Chondrocyte (in vitro differentiated cells): ENCODE results near the gene ESYT3. TPM values are rescaled to one million over a fixed set of nuclear protein-coding genes. Genes with fewer than 3 reads are reported as not detected.

Experiments used
- DNase-seq: peaks from one replicate; pipeline ENCODE4 v3.0.0; 2021; ENCODE audit warnings: mixed read lengths, low spot score
- H3K27ac Mint-ChIP-seq: one replicate; pipeline ENCODE4 v1.8.0; 2021; ENCODE audit warnings: mild to moderate bottlenecking, moderate library complexity, mixed read lengths; ENCODE audit not compliant: unreplicated experiment
- H3K27me3 Mint-ChIP-seq: 2 replicates; pipeline ENCODE4 v1.8.0; 2021; ENCODE audit warnings: low read depth, mixed read lengths
- H3K36me3 Mint-ChIP-seq: 2 replicates; pipeline ENCODE4 v1.8.0; 2021; ENCODE audit warnings: low read depth, mixed read lengths
- H3K4me1 Mint-ChIP-seq: 2 replicates; pipeline ENCODE4 v1.8.0; 2021; ENCODE audit warnings: low read depth, mild to moderate bottlenecking, mixed read lengths
- H3K4me3 Mint-ChIP-seq: one replicate; pipeline ENCODE4 v1.8.0; 2021; ENCODE audit warnings: mild to moderate bottlenecking, moderate library complexity, mixed read lengths; ENCODE audit not compliant: unreplicated experiment
- H3K9me3 Mint-ChIP-seq: 2 replicates; pipeline ENCODE4 v1.8.0; 2021; ENCODE audit warnings: low read depth, mixed read lengths
- total RNA-seq: library from RNA; stranded (reverse); gene quantifications from 3 replicates; pipeline ENCODE4 v1.2.1, GENCODE V29; 2021
- TF ChIP-seq, protein P1 (sequence below): fragments of 200-600 bp; sonication (generic); IDR thresholded peaks from 2 replicates; pipeline ENCODE4 v1.5.0; 2021; ENCODE audit warnings: antibody characterized with exemption, mild to moderate bottlenecking, moderate library complexity

The ESYT3 gene
- total RNA-seq, 1 donor from 2014 or later: 0.70 TPM

- no peaks in the 10 kb centered on the region for H3K4me1 Mint-ChIP-seq
- H3K4me3 Mint-ChIP-seq: no peak overlapping the region
- H3K36me3 Mint-ChIP-seq: no peaks in the 10 kb centered on the region
- peaks cover 1% of the 10 kb centered on the region for H3K27me3 Mint-ChIP-seq
- H3K27ac Mint-ChIP-seq: no peak overlapping the region
- DNase-seq: no peak
- H3K9me3 Mint-ChIP-seq: no peaks in the 10 kb centered on the region
- TF ChIP-seq, protein P1, sequence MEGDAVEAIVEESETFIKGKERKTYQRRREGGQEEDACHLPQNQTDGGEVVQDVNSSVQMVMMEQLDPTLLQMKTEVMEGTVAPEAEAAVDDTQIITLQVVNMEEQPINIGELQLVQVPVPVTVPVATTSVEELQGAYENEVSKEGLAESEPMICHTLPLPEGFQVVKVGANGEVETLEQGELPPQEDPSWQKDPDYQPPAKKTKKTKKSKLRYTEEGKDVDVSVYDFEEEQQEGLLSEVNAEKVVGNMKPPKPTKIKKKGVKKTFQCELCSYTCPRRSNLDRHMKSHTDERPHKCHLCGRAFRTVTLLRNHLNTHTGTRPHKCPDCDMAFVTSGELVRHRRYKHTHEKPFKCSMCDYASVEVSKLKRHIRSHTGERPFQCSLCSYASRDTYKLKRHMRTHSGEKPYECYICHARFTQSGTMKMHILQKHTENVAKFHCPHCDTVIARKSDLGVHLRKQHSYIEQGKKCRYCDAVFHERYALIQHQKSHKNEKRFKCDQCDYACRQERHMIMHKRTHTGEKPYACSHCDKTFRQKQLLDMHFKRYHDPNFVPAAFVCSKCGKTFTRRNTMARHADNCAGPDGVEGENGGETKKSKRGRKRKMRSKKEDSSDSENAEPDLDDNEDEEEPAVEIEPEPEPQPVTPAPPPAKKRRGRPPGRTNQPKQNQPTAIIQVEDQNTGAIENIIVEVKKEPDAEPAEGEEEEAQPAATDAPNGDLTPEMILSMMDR: no peak
Observed at GRCh38 chr3:138468886-138469285, 34.5 kb downstream of the ESYT3 start.

GRCh38 chr3:138469874-138470273 is 35.5 kb downstream of the ESYT3 start:
- TF ChIP-seq, protein P1: no peak
- H3K9me3 Mint-ChIP-seq: no peaks in the 10 kb centered on the region
- no peaks in the 10 kb centered on the region for H3K36me3 Mint-ChIP-seq
- no peak overlapping the region for H3K4me3 Mint-ChIP-seq
- no peaks in the 10 kb centered on the region for H3K4me1 Mint-ChIP-seq
- DNase-seq: no peak
- no peak overlapping the region for H3K27ac Mint-ChIP-seq
- H3K27me3 Mint-ChIP-seq: peaks cover 1% of the 10 kb centered on the region

GRCh38 chr3:138470687-138471086 is 36.3 kb downstream of the ESYT3 start:
- DNase-seq: no peak
- H3K36me3 Mint-ChIP-seq: no peaks in the 10 kb centered on the region
- H3K27ac Mint-ChIP-seq: no peak overlapping the region
- TF ChIP-seq, protein P1: no peak
- no peaks in the 10 kb centered on the region for H3K4me1 Mint-ChIP-seq
- H3K27me3 Mint-ChIP-seq: peaks cover 1% of the 10 kb centered on the region
- no peak overlapping the region for H3K4me3 Mint-ChIP-seq
- no peaks in the 10 kb centered on the region for H3K9me3 Mint-ChIP-seq

GRCh38 chr3:138471481-138471880 is 37.1 kb downstream of the ESYT3 start:
- Mint-ChIP-seq H3K36me3 (no peaks in the 10 kb centered on the region), H3K9me3 (no peaks in the 10 kb centered on the region), H3K4me3 (no peak overlapping the region), H3K27me3 (peaks cover 1% of the 10 kb centered on the region), H3K27ac (no peak overlapping the region), H3K4me1 (no peaks in the 10 kb centered on the region)
- TF ChIP-seq, protein P1: no peak
- DNase-seq: no peak

GRCh38 chr3:138472141-138472825 is 37.9 kb downstream of the ESYT3 start:
- Mint-ChIP-seq H3K36me3 (no peaks in the 10 kb centered on the region), H3K9me3 (no peaks in the 10 kb centered on the region), H3K4me1 (no peaks in the 10 kb centered on the region), H3K27me3 (peaks cover 1% of the 10 kb centered on the region), H3K27ac (no peak overlapping the region), H3K4me3 (no peak overlapping the region)
- TF ChIP-seq, protein P1: no peak
- no peak for DNase-seq
